HepG2 (cell line): ENCODE measurements around the gene CLDND2. TPM values are rescaled to one million over a fixed set of nuclear protein-coding genes. Genes with fewer than 3 reads are reported as not detected.

Source experiments
- ATF1 ChIP-seq: IDR thresholded peaks from 2 replicates; pipeline ENCODE4 v1.6.1; 2016; ENCODE audit warnings: mild to moderate bottlenecking, control low read depth
- CENPT ChIP-seq: sonication (generic); formaldehyde crosslinking; IDR thresholded peaks from 2 replicates; pipeline ENCODE4 v1.8.0; 2022; ENCODE audit warnings: low read depth, mild to moderate bottlenecking, moderate library complexity, missing genetic modification reagents
- CHD2 ChIP-seq: IDR thresholded peaks from 2 replicates; pipeline ENCODE4 v1.6.1; 2011; ENCODE audit warnings: low read depth, low read length, improper control_type of control experiment
- DPF2 ChIP-seq: sonication (generic); formaldehyde crosslinking; IDR thresholded peaks from 2 replicates; pipeline ENCODE4 v1.4.0; 2020; ENCODE audit warnings: mild to moderate bottlenecking, low read depth, missing genetic modification reagents, borderline replicate concordance
- HINFP ChIP-seq: sonication (generic); formaldehyde crosslinking; IDR thresholded peaks from 2 replicates; pipeline ENCODE4 v1.4.0; 2020; ENCODE audit warnings: low read depth, mild to moderate bottlenecking, missing genetic modification reagents
- HNRNPK ChIP-seq: fragments of 200-400 bp; formaldehyde crosslinking; IDR thresholded peaks from 2 replicates; pipeline ENCODE4 v1.6.1; 2018; ENCODE audit warnings: low read length, low read depth, moderate library complexity, mild to moderate bottlenecking; ENCODE audit not compliant: poor library complexity, severe bottlenecking
- KDM2A ChIP-seq: sonication (generic); formaldehyde crosslinking; IDR thresholded peaks from 2 replicates; pipeline ENCODE4 v1.4.0; 2020; ENCODE audit warnings: low read depth, missing genetic modification reagents, borderline replicate concordance
- MAF1 ChIP-seq: sonication (generic); formaldehyde crosslinking; IDR thresholded peaks from 2 replicates; pipeline ENCODE4 v1.5.0; 2020; ENCODE audit warnings: missing genetic modification reagents, borderline replicate concordance
- MLXIP ChIP-seq: sonication (generic); formaldehyde crosslinking; IDR thresholded peaks from 2 replicates; pipeline ENCODE4 v1.9.0; 2021; ENCODE audit warnings: missing genetic modification reagents, borderline replicate concordance
- MTA1 ChIP-seq: sonication (generic); formaldehyde crosslinking; IDR thresholded peaks from 2 replicates; pipeline ENCODE4 v1.4.0; 2020; ENCODE audit warnings: missing genetic modification reagents, mild to moderate bottlenecking, borderline replicate concordance
- PHF20 ChIP-seq: sonication (generic); formaldehyde crosslinking; IDR thresholded peaks from 2 replicates; pipeline ENCODE4 v1.5.0; 2020; ENCODE audit warnings: mild to moderate bottlenecking, missing genetic modification reagents
- RAD21 ChIP-seq: fragments of 450-650 bp; formaldehyde crosslinking; IDR thresholded peaks from 2 replicates; pipeline ENCODE4 v1.5.0; 2020; ENCODE audit warnings: mild to moderate bottlenecking
- RNF2 ChIP-seq: fragments of 450-650 bp; conservative IDR thresholded peaks from 2 replicates; pipeline ENCODE4 v1.6.1; 2016; ENCODE audit warnings: low read depth
- TMF1 ChIP-seq: sonication (generic); formaldehyde crosslinking; IDR thresholded peaks from 2 replicates; pipeline ENCODE4 v1.8.1; 2022; ENCODE audit warnings: low read depth, missing genetic modification reagents
- ZFP36 ChIP-seq: fragments of 150-350 bp; IDR thresholded peaks from 2 replicates; pipeline ENCODE4 v1.6.1; 2018; ENCODE audit warnings: borderline replicate concordance, low read length, low read depth; ENCODE audit not compliant: partially characterized antibody
- ZNF598 ChIP-seq: sonication (generic); formaldehyde crosslinking; IDR thresholded peaks from 2 replicates; pipeline ENCODE4 v1.5.1; 2020; ENCODE audit warnings: mild to moderate bottlenecking, missing genetic modification reagents, borderline replicate concordance
- ZNF772 ChIP-seq: sonication (generic); formaldehyde crosslinking; IDR thresholded peaks from 2 replicates; pipeline ENCODE4 v1.5.0; 2020; ENCODE audit warnings: mild to moderate bottlenecking, missing genetic modification reagents
- ZNF773 ChIP-seq: sonication (generic); formaldehyde crosslinking; IDR thresholded peaks from 2 replicates; pipeline ENCODE4 v1.4.0; 2020; ENCODE audit warnings: missing genetic modification reagents, borderline replicate concordance
- polyA plus RNA-seq, 8 experiments: library from polyadenylated mRNA; depleted of rRNA in 3 of 8; stranded (reverse) in 7 of 8; unstranded in 1 of 8; fragments of >200 nt; fragmentation: Illumina TruSeq in 4 of 8; extraction: Trizol in 4 of 8; gene quantifications; 2 replicates each; pipeline versions ENCODE4 v1.2.1 to v1.2.3, GENCODE V29; 2011 to 2016; ENCODE audit warnings: low read depth in 4 of 8, missing spikeins in 1 of 8, mixed read lengths in 1 of 8; ENCODE audit not compliant: insufficient read depth in 1 of 8
- total RNA-seq, 5 experiments: library from RNA; depleted of rRNA; stranded (reverse); fragments of >200 nt; fragmentation: Illumina TruSeq; extraction: Trizol; gene quantifications; 2 replicates each; pipeline ENCODE4 v1.2.3, GENCODE V29; 2016; ENCODE audit warnings: low read depth in 1 of 5
- TF ChIP-seq, protein P1 (sequence below): sonication (generic); formaldehyde crosslinking; IDR thresholded peaks from 2 replicates; pipeline ENCODE4 v1.4.0; 2020; ENCODE audit warnings: missing genetic modification reagents
- TF ChIP-seq, protein P2 (sequence below): sonication (generic); formaldehyde crosslinking; IDR thresholded peaks from 2 replicates; pipeline ENCODE4 v1.5.1; 2020; ENCODE audit warnings: missing genetic modification reagents, mild to moderate bottlenecking, borderline replicate concordance

CLDND2 gene
- total and polyA plus RNA-seq, 2 of the 13 experiments (the other 11 are each of a cell fraction or from before 2014, with no cell fraction given): 0.84 to 1.8 TPM

GRCh38 chr19:51339687-51340656 is 28.8 kb downstream of the CLDND2 start (continued):
- TF ChIP-seq, protein P1, sequence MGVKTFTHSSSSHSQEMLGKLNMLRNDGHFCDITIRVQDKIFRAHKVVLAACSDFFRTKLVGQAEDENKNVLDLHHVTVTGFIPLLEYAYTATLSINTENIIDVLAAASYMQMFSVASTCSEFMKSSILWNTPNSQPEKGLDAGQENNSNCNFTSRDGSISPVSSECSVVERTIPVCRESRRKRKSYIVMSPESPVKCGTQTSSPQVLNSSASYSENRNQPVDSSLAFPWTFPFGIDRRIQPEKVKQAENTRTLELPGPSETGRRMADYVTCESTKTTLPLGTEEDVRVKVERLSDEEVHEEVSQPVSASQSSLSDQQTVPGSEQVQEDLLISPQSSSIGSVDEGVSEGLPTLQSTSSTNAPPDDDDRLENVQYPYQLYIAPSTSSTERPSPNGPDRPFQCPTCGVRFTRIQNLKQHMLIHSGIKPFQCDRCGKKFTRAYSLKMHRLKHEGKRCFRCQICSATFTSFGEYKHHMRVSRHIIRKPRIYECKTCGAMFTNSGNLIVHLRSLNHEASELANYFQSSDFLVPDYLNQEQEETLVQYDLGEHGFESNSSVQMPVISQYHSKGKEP (CRISPR knock-in tag): no peak
- TF ChIP-seq CENPT (no peak), KDM2A (CRISPR knock-in tag) (peak; percentile 40; the same call in 1 of the 2 replicates), HNRNPK (peak; percentile 56), ZNF598 (CRISPR knock-in tag) (no peak), MAF1 (no peak), DPF2 (no peak), RAD21 (CRISPR knock-in tag) (peak; percentile 67), ATF1 (no peak), MTA1 (CRISPR knock-in tag) (no peak), ZNF773 (CRISPR knock-in tag) (0 out of 2 replicates have a peak, but pooled peaks have one; percentile 40), ZFP36 (no peak), ZNF772 (CRISPR knock-in tag) (no peak; the same call in 1 of the 2 replicates), MLXIP (no peak), RNF2 (peak; percentile 66; the same call in 1 of the 2 replicates), CHD2 (no peak), HINFP (CRISPR knock-in tag) (peak; percentile 44; the same call in 1 of the 2 replicates), TMF1 (CRISPR knock-in tag) (peak; percentile 77; the same call in 1 of the 2 replicates), PHF20 (no peak)
- TF ChIP-seq, protein P2, sequence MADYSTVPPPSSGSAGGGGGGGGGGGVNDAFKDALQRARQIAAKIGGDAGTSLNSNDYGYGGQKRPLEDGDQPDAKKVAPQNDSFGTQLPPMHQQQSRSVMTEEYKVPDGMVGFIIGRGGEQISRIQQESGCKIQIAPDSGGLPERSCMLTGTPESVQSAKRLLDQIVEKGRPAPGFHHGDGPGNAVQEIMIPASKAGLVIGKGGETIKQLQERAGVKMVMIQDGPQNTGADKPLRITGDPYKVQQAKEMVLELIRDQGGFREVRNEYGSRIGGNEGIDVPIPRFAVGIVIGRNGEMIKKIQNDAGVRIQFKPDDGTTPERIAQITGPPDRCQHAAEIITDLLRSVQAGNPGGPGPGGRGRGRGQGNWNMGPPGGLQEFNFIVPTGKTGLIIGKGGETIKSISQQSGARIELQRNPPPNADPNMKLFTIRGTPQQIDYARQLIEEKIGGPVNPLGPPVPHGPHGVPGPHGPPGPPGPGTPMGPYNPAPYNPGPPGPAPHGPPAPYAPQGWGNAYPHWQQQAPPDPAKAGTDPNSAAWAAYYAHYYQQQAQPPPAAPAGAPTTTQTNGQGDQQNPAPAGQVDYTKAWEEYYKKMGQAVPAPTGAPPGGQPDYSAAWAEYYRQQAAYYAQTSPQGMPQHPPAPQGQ (CRISPR knock-in tag): no peak
